PFSK-1 (cell line): ENCODE data around the gene SMTN.

Source experiments
- FOXP2 ChIP-seq: optimal IDR thresholded peaks from 2 replicates; pipeline ENCODE3; 2011; ENCODE audit warnings: borderline replicate concordance, control low read depth, inconsistent platforms; ENCODE audit not compliant: insufficient read depth; ENCODE audit errors: extremely low read length, extremely low read depth
- POLR2AphosphoS5 ChIP-seq: IDR thresholded peaks from 2 replicates; pipeline ENCODE4 v1.6.1; 2012; ENCODE audit warnings: low read depth, mild to moderate bottlenecking, control low read depth, low read length, moderate library complexity
- SIN3A ChIP-seq: IDR thresholded peaks from 2 replicates; pipeline ENCODE4 v1.6.1; 2012; ENCODE audit warnings: mild to moderate bottlenecking, low read length, moderate library complexity, borderline replicate concordance; ENCODE audit not compliant: insufficient read depth
- TAF1 ChIP-seq: IDR thresholded peaks from 2 replicates; pipeline ENCODE4 v1.6.1; 2012; ENCODE audit warnings: low read length, control low read depth, borderline replicate concordance; ENCODE audit not compliant: insufficient read depth
- TF ChIP-seq, protein P1 (sequence below), 2 experiments: IDR thresholded peaks; 2 replicates each; pipeline versions ENCODE4 v1.6.1 to v1.8.0; 2011 to 2012; ENCODE audit warnings: low read depth in 2 of 2, low read length in 2 of 2, control low read depth in 1 of 2, inconsistent platforms in 1 of 2, mild to moderate bottlenecking in 1 of 2, moderate library complexity in 1 of 2; ENCODE audit not compliant: insufficient read depth in 1 of 2

The SMTN gene

DNA sequence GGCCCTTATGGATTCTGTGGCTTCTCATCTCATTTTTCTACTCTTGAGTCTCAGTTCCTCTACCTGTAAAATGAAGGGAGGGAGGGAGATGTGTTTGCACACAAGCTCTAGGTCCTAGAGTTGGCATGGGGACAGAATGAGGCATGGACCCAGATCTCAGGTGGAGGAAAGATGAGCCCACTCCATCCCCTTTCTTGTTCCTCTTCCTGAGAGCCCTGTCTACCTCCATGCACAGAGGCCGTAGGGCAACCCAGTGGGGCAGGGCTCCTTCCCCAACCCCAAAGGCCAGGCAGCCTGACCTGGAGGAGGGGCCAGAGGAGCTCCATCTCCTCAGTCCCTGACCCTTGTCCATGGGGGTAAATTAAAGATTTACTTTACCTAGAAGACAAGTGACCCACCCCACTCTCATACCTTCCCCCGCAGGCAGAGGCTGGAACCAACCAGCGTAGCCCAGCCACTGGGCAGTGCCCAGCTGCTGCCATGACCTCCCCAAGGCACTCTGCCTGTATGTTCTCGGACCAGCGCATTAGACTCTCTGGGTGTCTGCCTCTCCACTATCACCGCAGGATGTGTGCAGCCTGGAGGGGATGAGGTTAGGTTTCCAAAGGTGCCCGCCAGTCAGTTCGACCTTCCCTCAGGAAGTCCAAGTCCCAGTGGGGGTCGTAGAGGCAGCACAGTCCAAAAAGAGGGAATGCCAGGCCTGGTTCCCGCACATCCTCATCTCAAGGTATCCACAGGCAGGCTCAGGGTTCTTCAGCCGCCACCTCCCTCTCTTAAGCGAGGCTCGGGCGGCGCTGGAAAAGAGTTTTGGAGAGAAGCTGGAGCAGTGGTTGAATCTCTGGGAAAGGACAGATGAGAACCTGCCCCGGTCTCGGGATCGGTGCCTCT, 3.0 kb downstream of the SMTN start:
- TF ChIP-seq TAF1 (no peak), FOXP2 (no peak), SIN3A (no peak), POLR2AphosphoS5 (no peak)
- TF ChIP-seq, protein P1, sequence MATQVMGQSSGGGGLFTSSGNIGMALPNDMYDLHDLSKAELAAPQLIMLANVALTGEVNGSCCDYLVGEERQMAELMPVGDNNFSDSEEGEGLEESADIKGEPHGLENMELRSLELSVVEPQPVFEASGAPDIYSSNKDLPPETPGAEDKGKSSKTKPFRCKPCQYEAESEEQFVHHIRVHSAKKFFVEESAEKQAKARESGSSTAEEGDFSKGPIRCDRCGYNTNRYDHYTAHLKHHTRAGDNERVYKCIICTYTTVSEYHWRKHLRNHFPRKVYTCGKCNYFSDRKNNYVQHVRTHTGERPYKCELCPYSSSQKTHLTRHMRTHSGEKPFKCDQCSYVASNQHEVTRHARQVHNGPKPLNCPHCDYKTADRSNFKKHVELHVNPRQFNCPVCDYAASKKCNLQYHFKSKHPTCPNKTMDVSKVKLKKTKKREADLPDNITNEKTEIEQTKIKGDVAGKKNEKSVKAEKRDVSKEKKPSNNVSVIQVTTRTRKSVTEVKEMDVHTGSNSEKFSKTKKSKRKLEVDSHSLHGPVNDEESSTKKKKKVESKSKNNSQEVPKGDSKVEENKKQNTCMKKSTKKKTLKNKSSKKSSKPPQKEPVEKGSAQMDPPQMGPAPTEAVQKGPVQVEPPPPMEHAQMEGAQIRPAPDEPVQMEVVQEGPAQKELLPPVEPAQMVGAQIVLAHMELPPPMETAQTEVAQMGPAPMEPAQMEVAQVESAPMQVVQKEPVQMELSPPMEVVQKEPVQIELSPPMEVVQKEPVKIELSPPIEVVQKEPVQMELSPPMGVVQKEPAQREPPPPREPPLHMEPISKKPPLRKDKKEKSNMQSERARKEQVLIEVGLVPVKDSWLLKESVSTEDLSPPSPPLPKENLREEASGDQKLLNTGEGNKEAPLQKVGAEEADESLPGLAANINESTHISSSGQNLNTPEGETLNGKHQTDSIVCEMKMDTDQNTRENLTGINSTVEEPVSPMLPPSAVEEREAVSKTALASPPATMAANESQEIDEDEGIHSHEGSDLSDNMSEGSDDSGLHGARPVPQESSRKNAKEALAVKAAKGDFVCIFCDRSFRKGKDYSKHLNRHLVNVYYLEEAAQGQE (IDR thresholded peaks at IDR 0.05; ENCODE audit: insufficient read depth in 1 of 2, low read depth in 2 of 2, low read length in 2 of 2): no peak

DNA sequence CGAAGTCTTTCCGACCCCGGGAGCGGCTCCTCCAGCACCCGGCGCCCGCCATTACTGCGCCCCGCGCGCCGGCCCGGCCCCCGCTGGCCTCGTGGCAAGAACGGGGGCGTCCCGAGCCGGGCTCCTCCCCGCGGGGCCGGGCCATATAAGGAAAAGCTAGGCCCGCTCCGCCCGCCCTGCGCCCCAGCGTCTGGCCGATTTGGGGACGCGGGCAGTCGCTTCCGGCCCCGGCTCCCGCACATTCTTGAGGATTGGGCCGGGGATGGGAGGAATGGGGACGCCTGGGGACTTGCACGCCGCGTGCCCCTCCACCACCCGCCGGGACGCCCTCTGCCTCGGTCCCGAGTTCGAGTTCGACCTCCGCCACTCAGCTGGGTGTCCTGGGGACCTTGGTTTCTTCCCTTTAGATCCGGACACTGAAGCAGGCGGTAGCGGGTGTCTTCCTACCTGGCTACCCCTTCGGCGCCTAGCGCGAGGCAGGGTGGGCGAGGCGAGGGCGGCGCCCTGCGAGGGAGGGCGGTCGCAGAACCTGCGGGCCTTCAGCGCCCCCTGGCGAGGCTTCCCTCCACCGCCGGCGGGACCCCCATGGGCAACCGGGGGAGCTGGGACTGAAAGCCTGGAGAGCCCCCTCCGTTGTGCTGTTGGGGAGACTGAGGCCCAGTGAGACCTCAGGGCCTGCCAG, 3.8 kb downstream of the SMTN start:
- TF ChIP-seq, protein P1 (IDR thresholded peaks at IDR 0.05; ENCODE audit: insufficient read depth in 1 of 2, low read depth in 2 of 2, low read length in 2 of 2): no peak
- TF ChIP-seq FOXP2: peak; percentile 53
- peak; percentile 72 for TF ChIP-seq POLR2AphosphoS5
- peak; percentile 43; the same call in 1 of the 2 replicates for TF ChIP-seq TAF1
- TF ChIP-seq SIN3A: no peak

- TF ChIP-seq SIN3A (no peak), POLR2AphosphoS5 (no peak), FOXP2 (no peak), TAF1 (no peak)
- TF ChIP-seq, protein P1 (IDR thresholded peaks at IDR 0.05; ENCODE audit: insufficient read depth in 1 of 2, low read depth in 2 of 2, low read length in 2 of 2): no peak
Observed at GRCh38 chr22:31085493-31085824, 4.3 kb downstream of the SMTN start.

GRCh38 chr22:31085928-31086327, 4.8 kb downstream of the SMTN start:
- TF ChIP-seq POLR2AphosphoS5 (no peak), TAF1 (no peak), SIN3A (no peak), FOXP2 (no peak)
- TF ChIP-seq, protein P1 (IDR thresholded peaks at IDR 0.05; ENCODE audit: insufficient read depth in 1 of 2, low read depth in 2 of 2, low read length in 2 of 2): no peak
